ENCODE results near the gene FYTTD1. TPM values are rescaled to one million over a fixed set of nuclear protein-coding genes. Genes with fewer than 3 reads are reported as not detected.

The FYTTD1 gene
- total and polyA plus RNA-seq, 2 donors (not counting 1 experiment from before 2014, with no cell fraction given), result 6.2 to 110 TPM

- Histone ChIP-seq H2AFZ (ENCODE audit: insufficient read depth, low read depth, low read length, poor library complexity, severe bottlenecking) (no peak overlapping the region), H3K4me2 (replicated peaks; ENCODE audit: low read depth, low read length, poor library complexity, severe bottlenecking) (peak overlapping the region; percentile 34), H3K9ac (ENCODE audit: low read length) (peak overlapping the region; percentile 17), H4K20me1 (ENCODE audit: control insufficient read depth, insufficient read depth, low read length, poor library complexity, severe bottlenecking) (peaks cover 54% of the 10 kb centered on the region), H3K27ac (ENCODE audit: low read length in 2 of 2) (peak overlapping the region in 1 of 2 donors; percentile 44), H3K4me3 (ENCODE audit: control extremely low read depth in 1 of 5, extremely low read depth in 1 of 5, insufficient read depth in 1 of 5, low read depth in 2 of 5, low read length in 4 of 5) (no peak overlapping the region), H3K27me3 (replicated peaks in 1 of 4; ENCODE audit: control extremely low read depth in 1 of 4, control insufficient read depth in 3 of 4, insufficient read depth in 4 of 4, low read length in 3 of 4) (no peaks in the 10 kb centered on the region), H3K9me3 (ENCODE audit: control extremely low read depth in 1 of 3, control insufficient read depth in 2 of 3, insufficient read depth in 1 of 3, low read length in 2 of 3) (no peaks in the 10 kb centered on the region), H3K79me2 (ENCODE audit: control insufficient read depth, insufficient read depth, low read length) (peaks cover 91% of the 10 kb centered on the region), H3K4me1 (ENCODE audit: control insufficient read depth in 2 of 2, insufficient read depth in 2 of 2, low read length in 2 of 2) (peaks cover 9% of the 10 kb centered on the region in 2 donors), H3K36me3 (replicated peaks in 1 of 2; ENCODE audit: control extremely low read depth in 1 of 2, control insufficient read depth in 1 of 2, extremely low read depth in 1 of 2, insufficient read depth in 2 of 2, low read length in 1 of 2) (no peaks in the 10 kb centered on the region)
- ChIA-PET POLR2A (interaction anchor here (0.6 kb wide), 1 partner anchor 16 kb away, joined by 3 read pairs; no protein-coding TSS in a partner anchor), CTCF (interaction anchor here (0.7 to 1.6 kb wide), 4 partner anchors 8 to 210 kb away, joined by 3 to 5 read pairs (median 4); no protein-coding TSS in a partner anchor)
- 86% methylated on average over 1 of the region's 2 CpGs for WGBS (ENCODE audit: insufficient coverage)
- Mint-ChIP-seq H3K4me1 (peaks cover 38% of the 10 kb centered on the region), H3K4me3 (peak overlapping the region; percentile 33), H3K27me3 (no peaks in the 10 kb centered on the region), H3K27ac (peak overlapping the region; percentile 64), H3K9me3 (ENCODE audit: insufficient read depth) (no peaks in the 10 kb centered on the region)
- ATAC-seq (ENCODE audit: low read depth) (no peak), DNase-seq (no peak)
- intact Hi-C loops (cut with micrococcal nuclease), result no loop called here
- TF ChIP-seq CTCF (IDR thresholded peaks at IDR 0.05), result no peak
- TF ChIP-seq EZH2 (IDR thresholded peaks at IDR 0.05; ENCODE audit: borderline replicate concordance, insufficient read depth, low read depth, low read length, poor library complexity, severe bottlenecking), result no peak
Measured at GRCh38 chr3:197809356-197810020, 59.8 kb downstream of the FYTTD1 start.

GRCh38 chr3:197810901-197811300, 61.2 kb downstream of the FYTTD1 start:
- Histone ChIP-seq H3K4me1 (ENCODE audit: control insufficient read depth in 2 of 2, insufficient read depth in 2 of 2, low read length in 2 of 2) (peaks cover 9% of the 10 kb centered on the region in 2 donors), H3K4me3 (ENCODE audit: control extremely low read depth in 1 of 5, extremely low read depth in 1 of 5, insufficient read depth in 1 of 5, low read depth in 2 of 5, low read length in 4 of 5) (no peak overlapping the region), H3K9ac (ENCODE audit: low read length) (no peak overlapping the region), H3K36me3 (replicated peaks in 1 of 2; ENCODE audit: control extremely low read depth in 1 of 2, control insufficient read depth in 1 of 2, extremely low read depth in 1 of 2, insufficient read depth in 2 of 2, low read length in 1 of 2) (peaks cover 3 to 6% of the 10 kb centered on the region in 2 experiments), H3K4me2 (replicated peaks; ENCODE audit: low read depth, low read length, poor library complexity, severe bottlenecking) (no peak overlapping the region), H4K20me1 (ENCODE audit: control insufficient read depth, insufficient read depth, low read length, poor library complexity, severe bottlenecking) (peaks cover 51% of the 10 kb centered on the region), H3K9me3 (ENCODE audit: control extremely low read depth in 1 of 3, control insufficient read depth in 2 of 3, insufficient read depth in 1 of 3, low read length in 2 of 3) (no peaks in the 10 kb centered on the region), H3K27ac (ENCODE audit: low read length in 2 of 2) (no peak overlapping the region), H3K79me2 (ENCODE audit: control insufficient read depth, insufficient read depth, low read length) (peaks cover 93% of the 10 kb centered on the region), H3K27me3 (replicated peaks in 1 of 4; ENCODE audit: control extremely low read depth in 1 of 4, control insufficient read depth in 3 of 4, insufficient read depth in 4 of 4, low read length in 3 of 4) (no peaks in the 10 kb centered on the region), H2AFZ (ENCODE audit: insufficient read depth, low read depth, low read length, poor library complexity, severe bottlenecking) (no peak overlapping the region)
- Mint-ChIP-seq H3K4me3 (no peak overlapping the region), H3K27me3 (no peaks in the 10 kb centered on the region), H3K27ac (no peak overlapping the region), H3K4me1 (peaks cover 37% of the 10 kb centered on the region), H3K9me3 (ENCODE audit: insufficient read depth) (no peaks in the 10 kb centered on the region)
- intact Hi-C loops (cut with micrococcal nuclease), result no loop called here
- TF ChIP-seq CTCF (IDR thresholded peaks at IDR 0.05), result no peak
- no peak for TF ChIP-seq EZH2 (IDR thresholded peaks at IDR 0.05; ENCODE audit: borderline replicate concordance, insufficient read depth, low read depth, low read length, poor library complexity, severe bottlenecking)
- DNase-seq (no peak), ATAC-seq (ENCODE audit: low read depth) (no peak)
- ChIA-PET POLR2A (no interaction called here), CTCF (interaction anchor here (1.2 kb wide), 1 partner anchor 10 kb away, joined by 3 read pairs; no protein-coding TSS in a partner anchor)
- WGBS (ENCODE audit: insufficient coverage), result no CpG with 5 or more reads among the region's 6 CpGs

Measured in B cell (primary cell).